ENCODE results near the gene DUOX1.

- TF ChIP-seq EZH2 (IDR thresholded peaks at IDR 0.05) (no peak), POLR2AphosphoS5 (IDR thresholded peaks at IDR 0.05; ENCODE audit: borderline replicate concordance, low read depth, low read length) (no peak), FOXP2 (optimal IDR thresholded peaks at IDR 0.05; ENCODE audit: control extremely low read depth, extremely low read length, insufficient read depth) (no peak)
Observed at GRCh38 chr15:45197512-45197911, 67.7 kb downstream of the DUOX1 start.
